Gastrocnemius medialis (tissue), 4 donors: ENCODE measurements around the gene TXNRD2. TPM values are rescaled to one million over a fixed set of nuclear protein-coding genes. Genes with fewer than 3 reads are reported as not detected.
A peak's percentile ranks its signal among the peaks of the same experiment; 100 is the strongest.

Source experiments
- ATAC-seq, 2 donors: fragments of 150-250 bp; one replicate each; pipeline ENCODE4 v1.9.1; 2016
- DNase-seq, 2 donors: peaks; one replicate each; pipeline ENCODE4 v3.0.0-alpha.2; 2019
- H3K27ac ChIP-seq, 4 donors: fragments of 200-600 bp; sonication (generic); 1 replicate in 1 of 4; 2 replicates in 3 of 4; pipeline ENCODE4 v1.5.1; 2016 to 2018; ENCODE audit warnings: mild to moderate bottlenecking in 2 of 4, moderate library complexity in 1 of 4
- H3K27me3 ChIP-seq, 3 donors: fragments of 200-600 bp; sonication (generic) in 2 of 3; 1 replicate in 1 of 3; 2 replicates in 2 of 3; pipeline versions ENCODE4 v1.5.1 to v1.6.0; 2016 to 2019; ENCODE audit warnings: mild to moderate bottlenecking in 1 of 3, moderate library complexity in 1 of 3
- H3K36me3 ChIP-seq, 2 donors: fragments of 200-600 bp; sonication (generic) in 1 of 2; one replicate each; pipeline ENCODE4 v1.5.1; 2017 to 2018
- H3K4me1 ChIP-seq, 2 donors: fragments of 200-600 bp; sonication (generic) in 1 of 2; one replicate each; pipeline ENCODE4 v1.5.1; 2016 to 2017; ENCODE audit warnings: mild to moderate bottlenecking in 2 of 2
- H3K4me3 ChIP-seq, 4 donors: fragments of 200-600 bp; sonication (generic) in 3 of 4; 1 replicate in 1 of 4; 2 replicates in 3 of 4; pipeline ENCODE4 v1.5.1; 2016 to 2019; ENCODE audit warnings: mild to moderate bottlenecking in 2 of 4
- H3K9me3 ChIP-seq, 3 donors: fragments of 200-600 bp; sonication (generic) in 2 of 3; 1 replicate in 1 of 3; 2 replicates in 2 of 3; pipeline ENCODE4 v1.5.1; 2016 to 2019
- POLR2A ChIP-seq, 2 donors: fragments of 450-650 bp; IDR thresholded peaks; one replicate each; pipeline ENCODE4 v1.6.1; 2017; ENCODE audit warnings: antibody characterized with exemption in 2 of 2, mild to moderate bottlenecking in 2 of 2, moderate library complexity in 2 of 2
- in situ Hi-C, 4 donors: fragments of 200-750 bp; cut with MboI; loops; one replicate each; pipeline versions ENCODE4 v1.15.0 to v1.8.0; 2017; ENCODE audit warnings: low sequenced_read_pairs in 4 of 4
- intact Hi-C: fragments of 100-400 bp; cut with DNase I; formaldehyde crosslinking; loops from one replicate; pipeline ENCODE4 v1.15.1; 2023; ENCODE audit warnings: low total_unique reads
- total RNA-seq, 4 donors: library from RNA; depleted of rRNA; stranded (reverse); fragments of >200 nt; gene quantifications; one replicate each; pipeline versions ENCODE4 v1.1.0 to v1.2.3, GENCODE V29; 2016
- TF ChIP-seq, protein P1 (sequence below), 5 experiments: fragments of 450-650 bp in 3 of 5; fragments of 200-600 bp in 2 of 5; sonication (generic) in 2 of 5; IDR thresholded peaks in 4 of 5; conservative IDR thresholded peaks in 1 of 5; 1 replicate in 4 of 5; 2 replicates in 1 of 5; pipeline ENCODE4 v1.5.1; 2016 to 2019; ENCODE audit warnings: antibody characterized with exemption in 5 of 5, mild to moderate bottlenecking in 3 of 5, moderate library complexity in 3 of 5

The TXNRD2 gene
- total RNA-seq, 4 donors from 2014 or later: 9.0 to 18.0 (median 14.4) TPM

DNA sequence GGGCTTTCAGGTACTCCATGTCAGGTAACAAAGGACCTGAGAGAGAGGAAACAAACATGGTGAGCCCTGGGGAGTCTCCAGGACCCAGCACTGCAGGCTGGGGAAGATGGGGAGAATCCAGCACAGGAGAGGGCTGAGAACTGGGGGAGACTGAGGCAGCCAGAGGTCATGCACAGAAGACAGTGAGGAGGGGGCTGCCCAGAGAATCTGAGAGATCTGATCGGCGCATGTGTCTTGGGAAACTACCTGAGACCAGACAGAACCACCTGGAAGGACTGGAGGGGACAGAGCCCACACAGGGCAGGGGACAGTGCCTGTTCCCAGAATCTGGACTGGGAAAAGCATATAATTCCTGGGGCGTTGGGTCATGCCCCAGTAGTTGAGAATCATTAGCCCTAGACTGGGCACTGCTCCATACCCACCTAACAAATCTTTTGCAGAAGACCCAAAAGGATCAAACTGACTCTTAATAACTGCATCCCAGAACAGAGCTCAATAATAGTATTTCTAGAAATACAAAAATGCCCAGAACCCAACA is 20.0 kb downstream of the TXNRD2 start:
- H3K27ac ChIP-seq: no peak overlapping the region
- in situ Hi-C loops: no loop called here
- no peak for DNase-seq

DNA sequence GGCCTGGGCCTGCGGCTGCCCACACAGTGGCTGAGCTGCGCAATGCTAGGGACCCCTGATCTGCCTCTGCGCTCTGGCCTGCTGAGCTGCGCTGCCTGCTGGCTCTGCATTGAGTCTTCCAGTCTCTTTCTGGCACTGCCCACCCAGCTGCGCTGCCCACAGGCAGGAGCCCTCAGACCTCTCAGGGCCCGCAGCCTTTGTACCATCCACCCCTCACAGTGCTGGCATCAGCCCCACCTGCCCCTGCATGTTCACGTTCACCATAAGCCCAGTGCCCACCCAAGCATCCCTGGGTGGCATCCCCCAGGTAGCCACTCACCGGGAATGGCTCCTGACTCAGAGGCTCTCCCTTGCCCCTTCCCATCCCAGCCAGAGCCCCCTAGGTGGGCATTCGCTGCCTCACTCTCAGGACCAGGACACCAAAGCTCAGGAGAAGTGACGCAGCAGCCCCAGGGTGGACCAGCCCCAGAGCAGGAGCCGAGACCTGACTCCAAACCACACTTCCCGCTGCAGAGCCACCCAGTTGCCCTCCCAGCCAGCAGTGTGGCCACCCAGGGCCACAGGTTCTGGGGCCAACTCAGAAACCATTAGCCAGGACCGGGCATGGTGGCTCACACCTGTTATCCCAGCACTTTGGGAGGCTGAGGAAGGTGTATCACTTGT is 21.8 kb downstream of the TXNRD2 start:
- no peaks in the 10 kb centered on the region for H3K27me3 ChIP-seq
- H3K4me3 ChIP-seq: no peak overlapping the region
- intact Hi-C loops (no loop called here), in situ Hi-C loops (no loop called here)
- H3K9me3 ChIP-seq: no peaks in the 10 kb centered on the region
- H3K4me1 ChIP-seq: no peaks in the 10 kb centered on the region
- TF ChIP-seq POLR2A (IDR thresholded peaks at IDR 0.05): no peak
- TF ChIP-seq, protein P1, sequence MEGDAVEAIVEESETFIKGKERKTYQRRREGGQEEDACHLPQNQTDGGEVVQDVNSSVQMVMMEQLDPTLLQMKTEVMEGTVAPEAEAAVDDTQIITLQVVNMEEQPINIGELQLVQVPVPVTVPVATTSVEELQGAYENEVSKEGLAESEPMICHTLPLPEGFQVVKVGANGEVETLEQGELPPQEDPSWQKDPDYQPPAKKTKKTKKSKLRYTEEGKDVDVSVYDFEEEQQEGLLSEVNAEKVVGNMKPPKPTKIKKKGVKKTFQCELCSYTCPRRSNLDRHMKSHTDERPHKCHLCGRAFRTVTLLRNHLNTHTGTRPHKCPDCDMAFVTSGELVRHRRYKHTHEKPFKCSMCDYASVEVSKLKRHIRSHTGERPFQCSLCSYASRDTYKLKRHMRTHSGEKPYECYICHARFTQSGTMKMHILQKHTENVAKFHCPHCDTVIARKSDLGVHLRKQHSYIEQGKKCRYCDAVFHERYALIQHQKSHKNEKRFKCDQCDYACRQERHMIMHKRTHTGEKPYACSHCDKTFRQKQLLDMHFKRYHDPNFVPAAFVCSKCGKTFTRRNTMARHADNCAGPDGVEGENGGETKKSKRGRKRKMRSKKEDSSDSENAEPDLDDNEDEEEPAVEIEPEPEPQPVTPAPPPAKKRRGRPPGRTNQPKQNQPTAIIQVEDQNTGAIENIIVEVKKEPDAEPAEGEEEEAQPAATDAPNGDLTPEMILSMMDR (IDR thresholded peaks at IDR 0.05 in 4 of 5, conservative IDR thresholded peaks at IDR 0.05 in 1 of 5): no peak
- H3K27ac ChIP-seq: no peak overlapping the region
- H3K36me3 ChIP-seq: peaks cover 0 to 30% of the 10 kb centered on the region in 2 donors
- ATAC-seq: no peak
- no peak for DNase-seq

More for the DNA sequence above, 20.0 kb downstream of the TXNRD2 start:
- Histone ChIP-seq H3K27me3 (no peaks in the 10 kb centered on the region), H3K4me3 (no peak overlapping the region), H3K9me3 (no peaks in the 10 kb centered on the region), H3K4me1 (no peaks in the 10 kb centered on the region), H3K36me3 (peaks cover 0 to 19% of the 10 kb centered on the region in 2 donors)
- ATAC-seq: no peak
- TF ChIP-seq POLR2A (IDR thresholded peaks at IDR 0.05): no peak
- TF ChIP-seq, protein P1 (IDR thresholded peaks at IDR 0.05 in 4 of 5, conservative IDR thresholded peaks at IDR 0.05 in 1 of 5): no peak
- intact Hi-C loops: no loop called here

DNA sequence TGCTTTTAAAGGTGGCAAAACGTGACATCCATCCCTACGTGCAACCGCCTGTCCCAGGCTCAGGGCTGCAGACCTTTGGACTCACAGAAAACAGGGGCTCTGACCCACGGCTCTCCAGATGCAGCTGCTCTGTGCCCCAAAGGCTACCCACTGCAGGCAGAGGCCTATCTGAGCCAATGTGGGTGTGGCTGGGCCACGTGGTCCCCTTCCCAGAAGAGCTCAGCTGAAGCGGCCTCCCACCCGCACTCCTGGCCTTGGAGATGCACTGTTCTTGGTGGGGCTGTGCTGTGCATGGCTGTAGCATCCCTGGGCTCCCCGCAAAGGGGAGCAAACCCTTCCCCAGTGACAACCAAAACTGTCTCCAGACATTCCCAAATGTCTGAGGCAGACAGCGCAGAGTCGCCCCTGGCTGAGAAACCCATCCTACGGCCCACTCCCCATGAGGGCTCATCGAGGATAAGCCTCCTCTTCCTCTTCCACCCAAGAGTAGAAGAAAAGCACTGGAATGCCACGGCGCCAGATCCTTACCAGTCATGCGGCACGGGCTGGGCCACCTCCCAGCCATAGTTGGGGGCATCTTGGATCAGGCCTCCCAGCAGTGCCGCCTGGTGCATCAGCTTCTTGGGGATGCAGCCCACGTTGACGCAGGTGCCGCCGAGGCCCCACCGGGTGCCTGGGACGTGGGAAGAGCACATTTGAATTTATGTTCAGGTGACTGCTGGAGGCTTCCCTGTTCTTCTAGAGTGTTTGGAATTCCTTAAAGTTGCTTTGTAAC is 23.1 kb downstream of the TXNRD2 start:
- peaks cover 0 to 44% of the 10 kb centered on the region in 2 donors for H3K36me3 ChIP-seq
- no peak for ATAC-seq
- no peak for DNase-seq

DNA sequence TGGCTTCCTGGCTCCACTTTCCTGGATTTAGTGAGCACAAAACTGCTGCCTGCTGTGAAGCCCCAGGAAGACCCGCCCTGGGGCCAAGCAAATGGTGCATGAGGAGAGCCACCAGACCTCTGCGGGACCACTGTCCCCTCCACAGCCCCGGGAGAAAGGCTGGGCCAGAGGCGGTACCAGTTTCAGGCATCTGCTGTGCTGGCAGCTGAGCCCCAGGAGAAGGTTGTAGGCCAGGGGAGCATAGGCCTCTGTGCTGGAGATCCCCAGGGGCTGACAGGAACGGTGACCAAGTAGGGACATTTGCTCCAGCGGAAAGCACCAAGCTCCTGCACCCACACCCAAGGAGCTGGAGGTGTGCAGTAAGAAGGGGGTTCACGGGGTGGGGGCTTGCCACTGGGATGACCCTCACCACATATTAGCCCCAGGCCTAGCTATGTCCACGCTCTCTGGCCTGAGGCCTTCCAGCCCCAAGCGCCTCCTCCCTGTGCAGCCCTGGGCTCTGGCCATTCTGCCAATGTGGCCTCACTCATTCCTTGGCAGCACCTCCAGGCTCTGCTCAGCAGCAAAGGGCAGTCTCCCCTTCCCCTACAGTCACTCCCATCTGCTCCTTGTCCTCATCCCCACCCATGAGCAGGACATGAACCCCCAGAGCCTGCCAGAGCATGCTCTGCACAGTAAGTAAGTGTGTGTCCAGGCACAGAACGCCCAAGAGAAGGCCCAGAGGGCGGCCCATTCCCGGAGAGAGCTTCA is 24.1 kb downstream of the TXNRD2 start:
- in situ Hi-C loops (no loop called here), intact Hi-C loops (loop anchor here (2.0 kb wide), 1 partner anchor 29 kb away; no protein-coding TSS in a partner anchor)
- Histone ChIP-seq H3K27ac (peak overlapping the region in 3 of 4 donors; percentile 62 to 80 (median 77)), H3K9me3 (no peaks in the 10 kb centered on the region), H3K4me1 (no peaks in the 10 kb centered on the region), H3K27me3 (no peaks in the 10 kb centered on the region), H3K4me3 (no peak overlapping the region), H3K36me3 (peaks cover 0 to 53% of the 10 kb centered on the region in 2 donors)
- no peak for ATAC-seq
- TF ChIP-seq POLR2A (IDR thresholded peaks at IDR 0.05): no peak
- TF ChIP-seq, protein P1 (IDR thresholded peaks at IDR 0.05 in 4 of 5, conservative IDR thresholded peaks at IDR 0.05 in 1 of 5): no peak
- no peak for DNase-seq

More for the DNA sequence above, 23.1 kb downstream of the TXNRD2 start:
- Histone ChIP-seq H3K27ac (no peak overlapping the region), H3K4me1 (no peaks in the 10 kb centered on the region), H3K9me3 (no peaks in the 10 kb centered on the region), H3K4me3 (no peak overlapping the region), H3K27me3 (no peaks in the 10 kb centered on the region)
- intact Hi-C loops (no loop called here), in situ Hi-C loops (no loop called here)
- TF ChIP-seq POLR2A (IDR thresholded peaks at IDR 0.05): no peak
- TF ChIP-seq, protein P1 (IDR thresholded peaks at IDR 0.05 in 4 of 5, conservative IDR thresholded peaks at IDR 0.05 in 1 of 5): no peak
